Measurements from ENCODE around the gene C1QC. TPM values are rescaled to one million over a fixed set of nuclear protein-coding genes. Genes with fewer than 3 reads are reported as not detected.

C1QC gene
- not detected for polyA plus RNA-seq (2013, experiment 1 of 4)
- not detected for polyA plus RNA-seq (2013, experiment 2 of 4)
- polyA plus RNA-seq (2013, experiment 3 of 4) = not detected
- not detected for polyA plus RNA-seq (2013, experiment 4 of 4)

GRCh38 chr1:22643381-22643780 is at the start of gene C1QC:
Gene C1QC (plus strand): TSS chr1:22643633. CDS start chr1:22644024, 391 bp downstream.
- no peak within 1 kb of the TSS for H3K27ac ChIP-seq (ENCODE audit: insufficient read depth, low read depth, low read length, poor library complexity, severe bottlenecking)
- H3K4me1 ChIP-seq (ENCODE audit: control insufficient read depth, insufficient read depth, low read length) = no peaks in the 10 kb centered on the region
- 88 to 89% methylated on average over 8 of the region's 8 CpGs for WGBS, 2 experiments
- H3K4me3 ChIP-seq (ENCODE audit: insufficient read depth, low read depth, low read length) = no peak within 1 kb of the TSS
- H3K27me3 ChIP-seq (ENCODE audit: control insufficient read depth, insufficient read depth, low read length, poor library complexity, severe bottlenecking) = no peaks in the 10 kb centered on the region
- H3K9me3 ChIP-seq (ENCODE audit: control insufficient read depth, low read length) = no peaks in the 10 kb centered on the region
- H3K36me3 ChIP-seq (ENCODE audit: control insufficient read depth, insufficient read depth, low read length) = no peaks in the 10 kb centered on the region

GRCh38 chr1:22594396-22594795 is 49.0 kb upstream of the C1QC start:
- Histone ChIP-seq H3K4me1 (ENCODE audit: control insufficient read depth, insufficient read depth, low read length) (no peaks in the 10 kb centered on the region), H3K27me3 (ENCODE audit: control insufficient read depth, insufficient read depth, low read length, poor library complexity, severe bottlenecking) (no peaks in the 10 kb centered on the region), H3K4me3 (ENCODE audit: insufficient read depth, low read depth, low read length) (no peak overlapping the region), H3K27ac (ENCODE audit: insufficient read depth, low read depth, low read length, poor library complexity, severe bottlenecking) (no peak overlapping the region), H3K9me3 (ENCODE audit: control insufficient read depth, low read length) (no peaks in the 10 kb centered on the region), H3K36me3 (ENCODE audit: control insufficient read depth, insufficient read depth, low read length) (no peaks in the 10 kb centered on the region)
- 89 to 91% methylated on average over 10 of the region's 10 CpGs for WGBS, 2 experiments

GRCh38 chr1:22595108-22595507 is 48.3 kb upstream of the C1QC start:
- no peaks in the 10 kb centered on the region for H3K9me3 ChIP-seq (ENCODE audit: control insufficient read depth, low read length)
- no peaks in the 10 kb centered on the region for H3K27me3 ChIP-seq (ENCODE audit: control insufficient read depth, insufficient read depth, low read length, poor library complexity, severe bottlenecking)
- H3K4me3 ChIP-seq (ENCODE audit: insufficient read depth, low read depth, low read length) = no peak overlapping the region
- WGBS, 2 experiments = 85% methylated on average over 7 of the region's 7 CpGs
- no peaks in the 10 kb centered on the region for H3K4me1 ChIP-seq (ENCODE audit: control insufficient read depth, insufficient read depth, low read length)
- H3K27ac ChIP-seq (ENCODE audit: insufficient read depth, low read depth, low read length, poor library complexity, severe bottlenecking) = no peak overlapping the region
- no peaks in the 10 kb centered on the region for H3K36me3 ChIP-seq (ENCODE audit: control insufficient read depth, insufficient read depth, low read length)

GRCh38 chr1:22597301-22597965 is 46.0 kb upstream of the C1QC start:
- WGBS, 2 experiments = 92 to 93% methylated on average over 30 of the region's 30 CpGs
- Histone ChIP-seq H3K27ac (ENCODE audit: insufficient read depth, low read depth, low read length, poor library complexity, severe bottlenecking) (no peak overlapping the region), H3K4me3 (ENCODE audit: insufficient read depth, low read depth, low read length) (no peak overlapping the region), H3K9me3 (ENCODE audit: control insufficient read depth, low read length) (no peaks in the 10 kb centered on the region), H3K4me1 (ENCODE audit: control insufficient read depth, insufficient read depth, low read length) (no peaks in the 10 kb centered on the region), H3K36me3 (ENCODE audit: control insufficient read depth, insufficient read depth, low read length) (no peaks in the 10 kb centered on the region), H3K27me3 (ENCODE audit: control insufficient read depth, insufficient read depth, low read length, poor library complexity, severe bottlenecking) (no peaks in the 10 kb centered on the region)

- Histone ChIP-seq H3K36me3 (ENCODE audit: control insufficient read depth, insufficient read depth, low read length) (no peaks in the 10 kb centered on the region), H3K4me1 (ENCODE audit: control insufficient read depth, insufficient read depth, low read length) (no peaks in the 10 kb centered on the region), H3K9me3 (ENCODE audit: control insufficient read depth, low read length) (no peaks in the 10 kb centered on the region), H3K27me3 (ENCODE audit: control insufficient read depth, insufficient read depth, low read length, poor library complexity, severe bottlenecking) (no peaks in the 10 kb centered on the region), H3K27ac (ENCODE audit: insufficient read depth, low read depth, low read length, poor library complexity, severe bottlenecking) (no peak overlapping the region), H3K4me3 (ENCODE audit: insufficient read depth, low read depth, low read length) (no peak overlapping the region)
- WGBS, 2 experiments = 94% methylated on average over 8 of the region's 8 CpGs
These were observed 45.4 kb upstream of the C1QC start for GRCh38 chr1:22597996-22598395.

GRCh38 chr1:22598736-22599135 is 44.7 kb upstream of the C1QC start:
- H3K9me3 ChIP-seq (ENCODE audit: control insufficient read depth, low read length) = no peaks in the 10 kb centered on the region
- H3K36me3 ChIP-seq (ENCODE audit: control insufficient read depth, insufficient read depth, low read length) = no peaks in the 10 kb centered on the region
- no peak overlapping the region for H3K4me3 ChIP-seq (ENCODE audit: insufficient read depth, low read depth, low read length)
- H3K27me3 ChIP-seq (ENCODE audit: control insufficient read depth, insufficient read depth, low read length, poor library complexity, severe bottlenecking) = no peaks in the 10 kb centered on the region
- H3K27ac ChIP-seq (ENCODE audit: insufficient read depth, low read depth, low read length, poor library complexity, severe bottlenecking) = no peak overlapping the region
- H3K4me1 ChIP-seq (ENCODE audit: control insufficient read depth, insufficient read depth, low read length) = no peaks in the 10 kb centered on the region
- 89 to 92% methylated on average over 24 of the region's 24 CpGs for WGBS, 2 experiments

- Histone ChIP-seq H3K27me3 (ENCODE audit: control insufficient read depth, insufficient read depth, low read length, poor library complexity, severe bottlenecking) (no peaks in the 10 kb centered on the region), H3K9me3 (ENCODE audit: control insufficient read depth, low read length) (no peaks in the 10 kb centered on the region), H3K4me3 (ENCODE audit: insufficient read depth, low read depth, low read length) (no peak overlapping the region), H3K4me1 (ENCODE audit: control insufficient read depth, insufficient read depth, low read length) (no peaks in the 10 kb centered on the region), H3K27ac (ENCODE audit: insufficient read depth, low read depth, low read length, poor library complexity, severe bottlenecking) (no peak overlapping the region), H3K36me3 (ENCODE audit: control insufficient read depth, insufficient read depth, low read length) (no peaks in the 10 kb centered on the region)
- 83 to 85% methylated on average over 22 of the region's 22 CpGs for WGBS, 2 experiments
These were observed 43.2 kb upstream of the C1QC start for GRCh38 chr1:22600071-22600816.

- peaks cover under 1% of the 10 kb centered on the region for H3K27me3 ChIP-seq (ENCODE audit: control insufficient read depth, insufficient read depth, low read length, poor library complexity, severe bottlenecking)
These were observed 42.4 kb upstream of the C1QC start for GRCh38 chr1:22600817-22601605.

GRCh38 chr1:22601610-22602009 is 41.8 kb upstream of the C1QC start:
- Histone ChIP-seq H3K27ac (ENCODE audit: insufficient read depth, low read depth, low read length, poor library complexity, severe bottlenecking) (no peak overlapping the region), H3K4me1 (ENCODE audit: control insufficient read depth, insufficient read depth, low read length) (no peaks in the 10 kb centered on the region), H3K36me3 (ENCODE audit: control insufficient read depth, insufficient read depth, low read length) (no peaks in the 10 kb centered on the region), H3K4me3 (ENCODE audit: insufficient read depth, low read depth, low read length) (no peak overlapping the region), H3K27me3 (ENCODE audit: control insufficient read depth, insufficient read depth, low read length, poor library complexity, severe bottlenecking) (peaks cover 5% of the 10 kb centered on the region), H3K9me3 (ENCODE audit: control insufficient read depth, low read length) (no peaks in the 10 kb centered on the region)
- WGBS, 2 experiments = 95% methylated on average over 12 of the region's 12 CpGs

More at GRCh38 chr1:22600817-22601605, 42.4 kb upstream of the C1QC start:
- H3K27ac ChIP-seq (ENCODE audit: insufficient read depth, low read depth, low read length, poor library complexity, severe bottlenecking) = no peak overlapping the region
- no peaks in the 10 kb centered on the region for H3K9me3 ChIP-seq (ENCODE audit: control insufficient read depth, low read length)
- H3K4me1 ChIP-seq (ENCODE audit: control insufficient read depth, insufficient read depth, low read length) = no peaks in the 10 kb centered on the region
- no peaks in the 10 kb centered on the region for H3K36me3 ChIP-seq (ENCODE audit: control insufficient read depth, insufficient read depth, low read length)
- WGBS, 2 experiments = 93 to 95% methylated on average over 39 of the region's 39 CpGs
- no peak overlapping the region for H3K4me3 ChIP-seq (ENCODE audit: insufficient read depth, low read depth, low read length)
